Posterior vena cava (tissue), 2 donors: Measurements from ENCODE around the gene RBFOX1. TPM values are rescaled to one million over a fixed set of nuclear protein-coding genes. Genes with fewer than 3 reads are reported as not detected.
"Not testable (repeated sequence)": the region's sequence is repeated elsewhere in the genome, so short reads cannot be mapped to it uniquely, and the experiment has no call there.

ENCODE experiments used
- DNase-seq: peaks from one replicate; pipeline ENCODE4 v3.0.0-alpha.2; 2020; ENCODE audit warnings: low spot score
- intact Hi-C, 2 donors: fragments of 100-400 bp; cut with DNase I; formaldehyde crosslinking; loops; one replicate each; pipeline versions ENCODE4 v1.14.1 to v1.14.2; 2022 to 2023
- total RNA-seq, 2 donors: library from RNA; stranded (reverse); fragmentation: NEBNext Ultra II Directional; extraction: Animal tissue kit (Norgen Biotek cat#: 25700); gene quantifications; one replicate each; pipeline ENCODE4 v1.2.1, GENCODE V29; 2021
- donor health status: DM: yes; HTN: yes; CAD: no.
- donor health status: DM: yes; HTN: yes; CAD: no.

Gene RBFOX1
- total RNA-seq, 2 donors from 2014 or later, result not detected

GRCh38 chr16:7442050-7442449 is 109.4 kb downstream of the RBFOX1 start:
- intact Hi-C loops, result no loop called here
- no peak for DNase-seq

DNA sequence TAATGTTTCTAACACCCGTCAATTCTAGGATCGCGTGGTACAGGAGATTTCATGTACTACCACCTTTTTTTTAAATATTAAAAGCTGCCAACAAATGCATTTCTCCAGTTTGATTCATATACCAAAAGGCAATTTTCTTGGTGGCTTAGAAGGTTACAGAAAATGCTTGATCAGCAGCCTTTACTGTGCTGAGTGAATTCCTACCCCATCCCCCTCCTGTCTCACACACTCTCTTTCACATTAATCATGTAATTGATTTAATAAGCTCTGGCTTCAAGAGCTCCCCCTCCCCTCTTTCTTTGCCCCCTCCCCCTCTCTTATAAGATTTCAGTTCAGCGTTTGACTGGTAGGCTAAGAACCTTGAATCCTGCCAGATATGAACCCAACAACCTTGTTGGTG is 110.5 kb downstream of the RBFOX1 start:
- no peak for DNase-seq
- intact Hi-C loops, result no loop called here

- intact Hi-C loops, result no loop called here
- no peak for DNase-seq
Observed at GRCh38 chr16:7443648-7444365, 111.2 kb downstream of the RBFOX1 start.

DNA sequence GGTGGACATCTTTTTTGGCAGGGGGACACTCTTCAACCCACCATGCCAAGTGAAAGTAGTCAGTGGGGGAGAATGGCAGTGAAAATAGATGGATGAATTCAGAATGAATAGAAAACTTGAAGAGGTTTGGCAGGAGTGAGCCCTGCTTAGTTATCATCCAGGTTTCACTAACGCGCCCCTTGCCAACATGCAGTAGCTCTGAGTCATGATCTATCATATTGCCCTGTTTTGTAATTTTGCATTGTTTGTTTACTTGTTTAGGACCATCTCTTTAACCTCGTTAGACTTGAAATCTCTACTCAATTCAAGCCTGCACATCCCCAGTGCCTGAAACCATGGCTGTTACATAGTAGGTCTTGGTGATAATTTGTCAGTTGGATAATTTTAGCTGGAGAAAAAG is 116.7 kb downstream of the RBFOX1 start:
- intact Hi-C loops, result no loop called here
- no peak for DNase-seq

DNA sequence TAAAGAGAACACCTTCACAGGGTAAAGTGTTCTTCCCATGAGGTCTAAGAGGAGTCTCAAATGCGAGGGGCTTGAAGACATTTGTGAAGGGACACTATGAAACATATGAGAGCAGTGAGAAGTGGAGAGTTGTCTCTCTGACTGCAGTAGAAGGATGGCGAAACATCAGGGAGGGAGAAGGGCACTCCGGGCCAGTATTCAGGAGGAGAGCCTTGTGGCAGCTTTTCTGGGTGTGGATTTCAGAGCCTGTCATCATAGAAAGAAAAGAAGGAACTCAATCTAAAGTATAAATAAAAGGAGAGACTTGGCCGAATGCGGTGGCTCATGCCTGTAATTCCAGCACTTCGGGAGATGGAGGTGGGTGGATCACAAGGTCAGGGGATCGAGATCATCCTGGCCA is 117.2 kb downstream of the RBFOX1 start:
- intact Hi-C loops, result no loop called here
- DNase-seq, result no peak

DNA sequence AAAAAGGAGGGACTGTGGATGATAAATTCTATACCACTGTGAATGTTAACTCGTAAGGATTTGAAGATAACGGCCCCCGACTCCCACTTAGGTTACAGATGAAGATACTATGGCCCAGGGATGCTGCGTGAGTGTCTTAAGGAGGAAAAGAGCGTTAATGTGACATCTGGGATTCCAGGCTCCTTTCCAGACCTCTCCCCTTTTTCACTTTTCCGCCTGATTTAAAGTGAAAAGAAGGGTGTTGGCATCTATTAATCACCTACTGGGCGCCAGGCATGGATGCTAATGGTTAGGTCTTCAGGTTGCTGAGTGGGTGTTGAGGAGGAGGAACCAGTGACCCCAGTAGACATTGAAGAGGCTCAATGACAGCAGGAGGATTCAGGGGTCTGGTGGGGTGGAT is 117.8 kb downstream of the RBFOX1 start:
- no peak for DNase-seq
- intact Hi-C loops, result no loop called here

- DNase-seq, result no peak
- intact Hi-C loops, result no loop called here
Observed at GRCh38 chr16:7452090-7452489, 119.4 kb downstream of the RBFOX1 start.

- no peak for DNase-seq
- intact Hi-C loops, result no loop called here
Observed at GRCh38 chr16:7456211-7456610, 123.6 kb downstream of the RBFOX1 start.

GRCh38 chr16:7458144-7458543 is 125.5 kb downstream of the RBFOX1 start:
- intact Hi-C loops, result no loop called here
- no peak for DNase-seq

GRCh38 chr16:7470344-7470743 is 137.7 kb downstream of the RBFOX1 start:
- no peak for DNase-seq
- intact Hi-C loops, result no loop called here

- intact Hi-C loops, result no loop called here
- no peak for DNase-seq
Observed at GRCh38 chr16:7471268-7471667, 138.6 kb downstream of the RBFOX1 start.

DNA sequence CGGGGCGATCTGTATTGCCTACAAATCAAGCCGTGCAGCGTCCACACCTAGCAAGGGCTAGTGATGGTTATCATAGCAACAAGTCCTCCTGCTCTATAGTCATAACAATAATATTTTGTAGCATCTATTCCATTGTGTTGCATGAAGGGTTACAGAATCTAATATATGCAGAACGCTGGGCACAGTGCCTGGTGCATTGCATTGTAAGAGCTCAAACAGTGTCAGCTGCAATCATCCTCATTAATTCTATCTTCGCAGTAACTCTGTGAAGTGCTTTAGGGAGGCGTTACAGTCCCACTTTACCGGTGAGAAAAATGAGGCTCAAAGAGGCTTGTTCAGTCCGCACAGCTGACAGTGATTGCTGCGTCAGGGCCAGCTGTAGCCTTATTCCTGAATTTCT is 149.4 kb downstream of the RBFOX1 start:
- intact Hi-C loops, result no loop called here
- no peak for DNase-seq

GRCh38 chr16:7482596-7483290 is 150.1 kb downstream of the RBFOX1 start:
- intact Hi-C loops, result no loop called here
- no peak for DNase-seq

GRCh38 chr16:7487574-7488323 is 155.1 kb downstream of the RBFOX1 start:
- intact Hi-C loops, result no loop called here
- no peak for DNase-seq

DNA sequence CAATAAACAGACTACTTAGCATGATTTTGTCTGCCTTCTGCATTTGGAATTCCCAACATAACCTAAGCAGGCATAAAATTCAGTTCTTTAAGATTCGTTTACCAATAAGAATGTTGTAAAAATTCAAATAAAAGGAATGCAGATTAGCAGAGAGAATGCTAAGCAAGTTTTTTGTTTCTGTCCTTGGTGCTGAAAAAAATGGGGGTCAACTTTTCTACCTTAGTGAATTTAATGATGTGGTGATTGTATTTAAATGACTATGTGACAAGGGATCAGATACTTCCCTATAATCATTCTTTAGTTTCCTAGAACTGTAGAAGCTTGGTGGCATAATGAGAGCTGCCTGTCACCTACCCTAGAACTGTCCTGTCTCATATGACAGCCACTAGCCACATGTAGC is 159.5 kb downstream of the RBFOX1 start:
- no peak for DNase-seq
- intact Hi-C loops, result no loop called here

- no peak for DNase-seq
- intact Hi-C loops, result no loop called here
Observed at GRCh38 chr16:7493133-7493532, 160.5 kb downstream of the RBFOX1 start.

DNA sequence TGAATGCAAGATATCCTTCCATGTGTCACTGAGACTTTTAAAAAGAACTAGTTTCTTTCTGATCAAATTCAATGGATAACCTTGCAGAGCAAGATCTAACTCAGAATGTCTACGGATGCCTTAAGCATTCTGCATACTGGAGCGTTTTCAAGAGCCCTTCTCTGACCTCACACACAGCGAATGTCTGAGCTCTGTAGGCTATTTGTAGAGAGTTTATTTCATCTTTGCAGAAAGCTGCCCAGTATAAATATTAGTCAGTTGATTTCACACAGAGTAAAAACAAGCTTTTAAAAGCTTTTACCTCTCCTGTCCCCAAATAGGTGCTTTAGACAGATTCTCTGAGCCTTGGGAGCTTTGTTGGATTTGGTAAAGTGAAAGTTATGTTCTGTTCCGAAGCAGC is 165.0 kb downstream of the RBFOX1 start:
- DNase-seq, result no peak
- intact Hi-C loops, result no loop called here

GRCh38 chr16:7501868-7502267 is 169.2 kb downstream of the RBFOX1 start:
- intact Hi-C loops, result no loop called here

DNA sequence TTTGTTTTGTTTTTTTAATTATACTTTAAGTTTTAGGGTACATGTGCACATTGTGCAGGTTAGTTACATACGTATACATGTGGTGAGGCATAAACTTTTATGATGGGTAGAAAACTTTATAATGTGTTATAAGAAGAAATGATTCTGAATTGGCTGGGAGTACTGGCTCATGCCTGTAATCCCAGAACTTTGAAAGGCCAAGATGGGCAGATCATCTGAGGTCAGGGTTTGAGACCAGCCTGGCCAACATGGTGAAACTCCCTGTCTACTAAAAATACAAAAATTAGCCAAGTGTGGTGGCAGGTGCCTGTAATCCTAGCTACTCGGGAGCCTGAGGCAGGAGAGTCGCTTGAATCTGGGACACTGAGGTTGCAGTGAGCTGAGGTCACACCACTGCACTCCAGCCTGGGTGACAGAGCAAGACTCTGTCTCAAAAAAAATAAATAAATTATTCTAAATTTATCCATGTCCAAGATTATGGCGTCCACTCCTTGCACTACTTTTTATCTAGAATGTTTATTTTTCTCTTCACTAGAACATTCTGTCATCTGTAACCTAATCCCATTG is 170.0 kb downstream of the RBFOX1 start:
- intact Hi-C loops, DNase-seq: not testable (repeated sequence)

More at GRCh38 chr16:7501868-7502267, 169.2 kb downstream of the RBFOX1 start:
- DNase-seq, result no peak

DNA sequence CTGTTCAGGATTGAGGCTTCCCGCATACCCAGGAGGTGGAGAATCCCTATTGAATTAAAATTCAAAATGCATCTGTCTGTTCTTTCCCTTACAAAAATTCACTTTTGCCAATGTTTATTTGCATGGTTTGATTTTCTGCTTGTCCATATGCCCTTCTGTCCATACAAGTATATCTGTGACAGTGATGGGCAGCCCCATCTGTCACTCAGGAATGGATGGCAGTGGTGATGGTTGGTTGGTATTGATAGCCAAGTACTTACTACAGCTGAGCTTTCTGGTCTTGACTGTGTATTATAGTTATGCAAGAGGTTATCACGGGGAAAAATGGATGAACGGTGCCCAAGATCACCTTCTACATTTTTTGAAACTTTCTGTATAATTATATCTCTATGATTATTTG is 171.0 kb downstream of the RBFOX1 start:
- intact Hi-C loops, result no loop called here
- no peak for DNase-seq
